HG03175 (cell line): Measurements from ENCODE around the gene WDR47.

Experiments
- ATAC-seq: cut with Tn5 transposase; IDR thresholded peaks from one replicate; pipeline ENCODE4 v1.9.1; 2021; ENCODE audit warnings: mild to moderate bottlenecking, moderate library complexity; ENCODE audit not compliant: unreplicated experiment

WDR47 gene

GRCh38 chr1:109041621-109042468 is at the start of gene WDR47:
WDR47 (minus strand) TSS chr1:109042102; CDS start chr1:109023512, 18,590 bp downstream.
- ATAC-seq = peak; percentile 94

- ATAC-seq = peak; percentile 58
These were observed 49.4 kb upstream of the WDR47 start for GRCh38 chr1:109091078-109091838.

GRCh38 chr1:109090196-109091077 is 48.5 kb upstream of the WDR47 start, which contains the start of gene TMEM167B:
TMEM167B (plus strand) TSS chr1:109090764; CDS start chr1:109090873, 109 bp downstream.
- ATAC-seq = peak; percentile 94

GRCh38 chr1:109089242-109090015 is 47.5 kb upstream of the WDR47 start:
- no peak for ATAC-seq

- no peak for ATAC-seq
These were observed 42.9 kb upstream of the WDR47 start for GRCh38 chr1:109084563-109085517.

GRCh38 chr1:109083923-109084322 is 42.0 kb upstream of the WDR47 start:
- no peak for ATAC-seq

- ATAC-seq = no peak
These were observed 41.6 kb upstream of the WDR47 start for GRCh38 chr1:109083501-109083900.

- ATAC-seq = no peak
These were observed 38.7 kb upstream of the WDR47 start for GRCh38 chr1:109080441-109081082.

- no peak for ATAC-seq
These were observed 37.3 kb upstream of the WDR47 start for GRCh38 chr1:109079240-109079622.

GRCh38 chr1:109078317-109078716 is 36.4 kb upstream of the WDR47 start:
- no peak for ATAC-seq

- peak; percentile 99 for ATAC-seq
These were observed 33.9 kb upstream of the WDR47 start, which contains the start of gene TAF13 for GRCh38 chr1:109075531-109076490. TAF13 (minus strand) TSS chr1:109076003; CDS start chr1:109075947, 56 bp downstream.

GRCh38 chr1:109069294-109069693 is 27.4 kb upstream of the WDR47 start:
- no peak for ATAC-seq

GRCh38 chr1:109067883-109068282 is 26.0 kb upstream of the WDR47 start:
- ATAC-seq = no peak

- ATAC-seq = no peak
These were observed 23.2 kb upstream of the WDR47 start for GRCh38 chr1:109065137-109065536.

- no peak for ATAC-seq
These were observed 19.3 kb upstream of the WDR47 start for GRCh38 chr1:109061183-109061582.

GRCh38 chr1:109060707-109061106 is 18.8 kb upstream of the WDR47 start:
- ATAC-seq = no peak

GRCh38 chr1:109059026-109059425 is 17.1 kb upstream of the WDR47 start:
- ATAC-seq = no peak
